ENCODE results near the gene PRDM16.

PRDM16 gene

GRCh38 chr1:3463408-3463863 lies 394.4 kb downstream of the PRDM16 start:
- DNase-seq (ENCODE audit: low spot score), result no peak

- DNase-seq (ENCODE audit: low spot score), result no peak
Observed at GRCh38 chr1:3463891-3464648, 395.1 kb downstream of the PRDM16 start.

GRCh38 chr1:3464649-3465025 lies 395.6 kb downstream of the PRDM16 start:
- DNase-seq (ENCODE audit: low spot score), result no peak

- DNase-seq (ENCODE audit: low spot score), result no peak
Observed at GRCh38 chr1:3465091-3465934, 396.3 kb downstream of the PRDM16 start.

- no peak for DNase-seq (ENCODE audit: low spot score)
Observed at GRCh38 chr1:3465935-3466321, 396.9 kb downstream of the PRDM16 start.

- no peak for DNase-seq (ENCODE audit: low spot score)
Observed at GRCh38 chr1:3466366-3467075, 397.5 kb downstream of the PRDM16 start.

GRCh38 chr1:3467096-3468036 lies 398.4 kb downstream of the PRDM16 start:
- no peak for DNase-seq (ENCODE audit: low spot score)

- DNase-seq (ENCODE audit: low spot score), result no peak
Observed at GRCh38 chr1:3468236-3469103, 399.5 kb downstream of the PRDM16 start.

GRCh38 chr1:3469104-3469848 lies 400.3 kb downstream of the PRDM16 start:
- no peak for DNase-seq (ENCODE audit: low spot score)

GRCh38 chr1:3469849-3470649 lies 401.0 kb downstream of the PRDM16 start:
- DNase-seq (ENCODE audit: low spot score), result no peak

GRCh38 chr1:3470650-3471355 lies 401.8 kb downstream of the PRDM16 start:
- DNase-seq (ENCODE audit: low spot score), result no peak

- peak; percentile 47 for DNase-seq (ENCODE audit: low spot score)
Observed at GRCh38 chr1:3471356-3472087, 402.5 kb downstream of the PRDM16 start.

GRCh38 chr1:3472088-3472850 lies 403.3 kb downstream of the PRDM16 start:
- no peak for DNase-seq (ENCODE audit: low spot score)

GRCh38 chr1:3472906-3473305 lies 403.9 kb downstream of the PRDM16 start:
- no peak for DNase-seq (ENCODE audit: low spot score)

GRCh38 chr1:3473381-3473844 lies 404.4 kb downstream of the PRDM16 start:
- DNase-seq (ENCODE audit: low spot score), result no peak

- DNase-seq (ENCODE audit: low spot score), result no peak
Observed at GRCh38 chr1:3474016-3474415, 405.0 kb downstream of the PRDM16 start.

GRCh38 chr1:3474421-3474820 lies 405.4 kb downstream of the PRDM16 start:
- no peak for DNase-seq (ENCODE audit: low spot score)
